ENCODE measurements around the gene SPNS2.

The SPNS2 gene

DNA sequence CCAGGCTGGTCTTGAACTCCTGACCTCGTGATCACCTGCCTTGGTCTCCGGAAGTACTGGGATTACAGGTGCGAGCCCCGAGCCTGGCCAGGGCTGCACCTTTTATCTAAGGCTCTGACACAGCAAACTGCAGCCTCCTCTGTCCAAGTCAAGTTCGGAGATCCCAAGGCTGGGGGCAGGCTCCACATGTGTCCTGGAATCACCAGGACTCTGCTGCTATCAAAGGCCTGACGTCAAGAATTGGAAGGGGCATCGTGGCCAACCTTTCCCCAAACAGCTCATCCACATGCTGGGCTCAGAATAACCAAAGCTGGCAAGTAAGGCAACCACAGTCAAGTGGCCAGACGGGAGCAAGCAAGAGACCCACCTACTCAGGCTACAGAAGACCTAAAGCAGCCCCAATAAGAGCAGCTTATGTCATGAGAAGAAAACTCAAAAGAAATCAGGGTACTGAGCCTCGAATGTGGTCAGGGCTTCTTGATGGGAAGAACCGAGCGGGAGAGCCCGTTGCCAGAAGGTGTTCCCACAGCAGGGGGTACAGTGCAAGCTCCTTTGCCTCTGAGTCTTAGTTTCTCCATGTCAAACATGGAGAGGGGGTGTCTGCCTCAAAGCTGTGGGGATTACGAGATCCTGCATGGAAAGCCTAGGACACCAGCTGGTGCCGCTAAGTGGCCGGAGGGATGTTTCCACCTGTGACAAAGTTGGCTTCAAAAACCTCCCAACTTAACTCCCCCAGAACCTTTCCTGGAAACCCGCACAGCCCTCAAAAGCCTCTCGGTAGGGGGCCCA lies 48.6 kb downstream of the SPNS2 start:
- Histone ChIP-seq H3K4me3 (ENCODE audit: low read depth, low read length) (no peak overlapping the region), H3K9me3 (ENCODE audit: severe bottlenecking) (no peaks in the 10 kb centered on the region), H3K27me3 (ENCODE audit: insufficient read depth, low read depth, severe bottlenecking) (no peaks in the 10 kb centered on the region), H3K36me3 (peaks cover 72% of the 10 kb centered on the region), H3K27ac (peak overlapping the region; percentile 76)
- TF ChIP-seq, protein P1, sequence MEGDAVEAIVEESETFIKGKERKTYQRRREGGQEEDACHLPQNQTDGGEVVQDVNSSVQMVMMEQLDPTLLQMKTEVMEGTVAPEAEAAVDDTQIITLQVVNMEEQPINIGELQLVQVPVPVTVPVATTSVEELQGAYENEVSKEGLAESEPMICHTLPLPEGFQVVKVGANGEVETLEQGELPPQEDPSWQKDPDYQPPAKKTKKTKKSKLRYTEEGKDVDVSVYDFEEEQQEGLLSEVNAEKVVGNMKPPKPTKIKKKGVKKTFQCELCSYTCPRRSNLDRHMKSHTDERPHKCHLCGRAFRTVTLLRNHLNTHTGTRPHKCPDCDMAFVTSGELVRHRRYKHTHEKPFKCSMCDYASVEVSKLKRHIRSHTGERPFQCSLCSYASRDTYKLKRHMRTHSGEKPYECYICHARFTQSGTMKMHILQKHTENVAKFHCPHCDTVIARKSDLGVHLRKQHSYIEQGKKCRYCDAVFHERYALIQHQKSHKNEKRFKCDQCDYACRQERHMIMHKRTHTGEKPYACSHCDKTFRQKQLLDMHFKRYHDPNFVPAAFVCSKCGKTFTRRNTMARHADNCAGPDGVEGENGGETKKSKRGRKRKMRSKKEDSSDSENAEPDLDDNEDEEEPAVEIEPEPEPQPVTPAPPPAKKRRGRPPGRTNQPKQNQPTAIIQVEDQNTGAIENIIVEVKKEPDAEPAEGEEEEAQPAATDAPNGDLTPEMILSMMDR (IDR thresholded peaks at IDR 0.05; ENCODE audit: low read depth, low read length) = no peak
- peak; percentile 90 for DNase-seq

DNA sequence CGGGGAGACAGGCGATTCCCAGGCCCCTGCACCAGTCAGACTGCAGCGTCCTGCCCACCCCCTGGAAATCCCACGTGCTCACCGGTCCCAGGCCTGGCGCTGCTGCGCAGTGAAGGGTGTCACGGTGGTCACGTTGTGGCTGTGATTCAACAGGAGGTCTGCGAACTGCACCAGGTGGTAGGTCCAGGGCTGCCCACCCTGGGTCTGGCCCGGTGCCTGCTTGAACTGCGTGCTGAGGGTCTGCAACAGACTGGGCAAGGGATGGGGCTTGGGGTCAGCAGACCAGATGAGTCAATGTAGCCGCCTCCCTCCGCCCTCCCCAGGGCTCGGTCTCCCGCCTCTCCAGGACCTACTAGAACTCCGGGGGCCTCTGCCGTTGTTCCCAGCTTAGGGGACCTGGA lies 49.4 kb downstream of the SPNS2 start:
- Histone ChIP-seq H3K27me3 (ENCODE audit: insufficient read depth, low read depth, severe bottlenecking) (no peaks in the 10 kb centered on the region), H3K27ac (peak overlapping the region; percentile 76), H3K4me3 (ENCODE audit: low read depth, low read length) (no peak overlapping the region), H3K36me3 (peaks cover 71% of the 10 kb centered on the region), H3K9me3 (ENCODE audit: severe bottlenecking) (no peaks in the 10 kb centered on the region)
- TF ChIP-seq, protein P1 (IDR thresholded peaks at IDR 0.05; ENCODE audit: low read depth, low read length) = no peak
- no peak for DNase-seq

DNA sequence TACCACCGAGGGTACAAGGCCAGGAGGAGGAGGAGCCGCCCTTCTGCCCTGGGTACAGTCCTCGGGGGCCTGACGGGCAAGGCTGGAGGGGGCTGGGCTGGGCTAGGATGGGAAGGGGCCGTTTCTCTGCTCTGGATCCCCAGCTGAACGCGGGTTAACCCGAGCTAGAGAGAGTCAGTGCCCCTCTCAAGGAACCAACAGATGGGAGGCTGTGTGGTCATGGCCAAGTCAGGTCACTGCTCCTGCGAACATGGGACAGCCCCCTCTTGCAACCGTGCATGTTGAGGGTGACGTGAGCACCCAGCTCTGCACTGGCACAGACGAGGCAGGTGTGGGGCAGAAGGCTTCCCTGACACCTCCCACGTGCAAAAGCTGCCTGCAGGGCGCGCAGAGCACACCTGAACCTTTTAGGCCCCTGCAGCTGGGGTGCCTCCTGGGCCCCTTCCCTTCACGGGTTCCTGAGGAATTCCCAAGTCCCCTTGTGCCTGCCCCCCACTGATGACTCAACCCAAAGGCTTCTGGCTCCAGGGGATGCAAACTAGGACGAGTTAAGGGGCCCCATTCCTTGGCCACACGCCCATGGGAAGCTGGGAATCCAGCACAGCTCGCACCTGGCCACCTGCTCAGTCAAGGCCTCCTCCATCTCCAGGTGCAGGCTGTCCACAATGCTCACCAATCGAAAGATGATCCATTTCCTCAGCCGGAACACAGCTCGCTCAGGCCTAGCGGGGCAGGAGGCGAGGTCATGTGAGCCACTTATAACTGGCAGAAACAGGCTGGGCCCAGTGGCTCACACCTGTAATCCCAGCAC lies 50.2 kb downstream of the SPNS2 start:
- Histone ChIP-seq H3K4me3 (ENCODE audit: low read depth, low read length) (no peak overlapping the region), H3K36me3 (peaks cover 73% of the 10 kb centered on the region)
- no peak for DNase-seq

DNA sequence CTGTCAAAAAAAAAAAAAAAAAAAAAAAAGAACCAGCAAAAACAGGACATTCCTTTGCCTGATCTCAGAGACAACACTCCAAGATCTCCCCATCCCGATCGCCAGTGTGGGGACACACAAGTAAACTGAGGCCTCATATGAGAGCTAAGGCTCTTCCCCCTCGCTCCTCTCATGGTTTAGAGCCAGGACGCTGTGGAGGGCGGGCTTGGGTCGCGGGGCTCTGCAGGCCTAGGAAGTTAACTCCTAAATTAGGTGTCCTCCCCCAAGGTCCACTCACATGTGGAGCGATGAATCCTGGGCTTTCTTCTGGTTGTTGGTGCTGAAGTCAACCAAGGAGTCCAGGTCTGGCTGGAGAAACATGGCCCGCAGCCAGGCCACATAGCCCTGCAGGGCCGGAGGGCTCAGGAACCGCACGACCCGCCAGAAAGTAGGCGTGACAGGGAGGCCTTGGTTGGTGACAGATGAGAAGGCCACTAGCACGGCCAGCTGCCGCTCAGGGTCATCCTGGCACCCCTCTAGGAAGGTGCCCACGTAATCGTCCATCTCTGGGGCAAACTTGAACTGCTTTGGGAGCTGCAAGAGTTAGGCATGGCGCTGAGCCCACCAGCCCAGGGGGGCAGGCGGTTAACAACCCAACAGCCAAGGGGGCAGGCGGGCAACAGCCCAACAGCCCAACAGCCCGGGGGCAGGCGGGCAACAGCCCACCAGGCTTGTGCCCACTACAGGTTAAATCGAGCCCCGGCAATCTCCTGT lies 51.3 kb downstream of the SPNS2 start:
- DNase-seq = no peak
- Histone ChIP-seq H3K27me3 (ENCODE audit: insufficient read depth, low read depth, severe bottlenecking) (no peaks in the 10 kb centered on the region), H3K9me3 (ENCODE audit: severe bottlenecking) (no peaks in the 10 kb centered on the region), H3K36me3 (peaks cover 71% of the 10 kb centered on the region), H3K27ac (no peak overlapping the region), H3K4me3 (ENCODE audit: low read depth, low read length) (no peak overlapping the region)
- TF ChIP-seq, protein P1 (IDR thresholded peaks at IDR 0.05; ENCODE audit: low read depth, low read length) = no peak

More for the DNA sequence above, 50.2 kb downstream of the SPNS2 start:
- H3K27ac ChIP-seq = peak overlapping the region; percentile 76
- TF ChIP-seq, protein P1 (IDR thresholded peaks at IDR 0.05; ENCODE audit: low read depth, low read length) = no peak
- H3K9me3 ChIP-seq (ENCODE audit: severe bottlenecking) = no peaks in the 10 kb centered on the region
- H3K27me3 ChIP-seq (ENCODE audit: insufficient read depth, low read depth, severe bottlenecking) = no peaks in the 10 kb centered on the region

DNA sequence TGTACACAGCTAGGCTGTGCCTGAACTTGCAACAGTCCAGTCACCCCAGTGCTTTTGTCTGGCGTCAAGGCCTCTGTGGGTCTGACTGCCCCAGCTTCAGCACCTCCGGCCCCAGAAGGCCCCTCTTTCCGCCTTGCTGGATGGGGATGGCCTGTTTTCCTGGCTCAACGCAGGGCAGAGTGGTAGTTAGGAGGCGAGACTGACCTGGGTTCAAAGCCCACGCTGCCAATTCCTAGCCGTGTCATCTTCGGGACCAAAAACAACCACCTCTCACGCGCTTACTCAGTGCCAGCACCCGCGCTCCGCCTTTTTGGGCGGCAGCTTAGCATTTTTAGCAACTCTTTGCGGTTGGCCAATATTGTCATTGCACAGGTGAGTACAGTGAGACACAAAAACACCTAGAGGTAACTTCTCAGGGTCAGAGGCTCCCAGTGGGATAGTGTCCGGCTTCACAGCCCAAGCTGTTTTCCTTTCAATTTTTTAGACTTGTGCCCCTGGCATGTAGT lies 51.9 kb downstream of the SPNS2 start:
- H3K27ac ChIP-seq = no peak overlapping the region
- H3K36me3 ChIP-seq = peaks cover 71% of the 10 kb centered on the region
- no peak for DNase-seq
- TF ChIP-seq, protein P1 (IDR thresholded peaks at IDR 0.05; ENCODE audit: low read depth, low read length) = no peak
- no peaks in the 10 kb centered on the region for H3K27me3 ChIP-seq (ENCODE audit: insufficient read depth, low read depth, severe bottlenecking)
- H3K4me3 ChIP-seq (ENCODE audit: low read depth, low read length) = no peak overlapping the region
- H3K9me3 ChIP-seq (ENCODE audit: severe bottlenecking) = no peaks in the 10 kb centered on the region
